Mammary epithelial cell (primary cell): ENCODE results near the gene PLPPR4.

Experiments used
- EZH2 ChIP-seq: IDR thresholded peaks from 2 replicates; pipeline ENCODE4 v1.6.1; 2012; ENCODE audit warnings: low read length, inconsistent platforms, borderline replicate concordance
- TF ChIP-seq, protein P1 (sequence below), 2 donors: IDR thresholded peaks in 1 of 2; conservative IDR thresholded peaks in 1 of 2; 2 replicates each; pipeline ENCODE4 v1.5.1; 2011 to 2012; ENCODE audit warnings: inconsistent platforms in 2 of 2, low read length in 2 of 2, mild to moderate bottlenecking in 2 of 2, control low read depth in 1 of 2, low read depth in 1 of 2; ENCODE audit not compliant: insufficient read depth in 1 of 2; ENCODE audit errors: extremely low read depth in 1 of 2

DNA sequence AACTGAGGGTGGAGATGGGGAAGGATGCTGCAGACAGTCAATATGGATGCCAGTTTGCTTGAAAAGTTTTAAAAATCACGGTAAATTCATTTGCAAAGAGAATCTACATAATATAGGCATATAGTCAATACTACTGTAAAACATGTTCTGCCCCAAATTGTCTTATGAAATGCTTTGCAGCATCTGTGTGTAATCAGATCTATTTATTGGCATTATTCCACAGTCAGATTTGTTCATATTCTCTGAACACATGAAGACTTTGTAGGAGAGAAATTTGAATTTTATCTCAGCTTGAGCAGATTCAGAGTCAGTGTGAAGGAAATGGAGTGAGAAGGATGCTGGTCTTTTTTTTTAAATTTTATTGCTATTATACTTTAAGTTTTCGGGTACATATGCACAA is 88.5 kb downstream of the PLPPR4 start:
- TF ChIP-seq, protein P1, sequence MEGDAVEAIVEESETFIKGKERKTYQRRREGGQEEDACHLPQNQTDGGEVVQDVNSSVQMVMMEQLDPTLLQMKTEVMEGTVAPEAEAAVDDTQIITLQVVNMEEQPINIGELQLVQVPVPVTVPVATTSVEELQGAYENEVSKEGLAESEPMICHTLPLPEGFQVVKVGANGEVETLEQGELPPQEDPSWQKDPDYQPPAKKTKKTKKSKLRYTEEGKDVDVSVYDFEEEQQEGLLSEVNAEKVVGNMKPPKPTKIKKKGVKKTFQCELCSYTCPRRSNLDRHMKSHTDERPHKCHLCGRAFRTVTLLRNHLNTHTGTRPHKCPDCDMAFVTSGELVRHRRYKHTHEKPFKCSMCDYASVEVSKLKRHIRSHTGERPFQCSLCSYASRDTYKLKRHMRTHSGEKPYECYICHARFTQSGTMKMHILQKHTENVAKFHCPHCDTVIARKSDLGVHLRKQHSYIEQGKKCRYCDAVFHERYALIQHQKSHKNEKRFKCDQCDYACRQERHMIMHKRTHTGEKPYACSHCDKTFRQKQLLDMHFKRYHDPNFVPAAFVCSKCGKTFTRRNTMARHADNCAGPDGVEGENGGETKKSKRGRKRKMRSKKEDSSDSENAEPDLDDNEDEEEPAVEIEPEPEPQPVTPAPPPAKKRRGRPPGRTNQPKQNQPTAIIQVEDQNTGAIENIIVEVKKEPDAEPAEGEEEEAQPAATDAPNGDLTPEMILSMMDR (conservative IDR thresholded peaks at IDR 0.05 in 1 of 2, IDR thresholded peaks at IDR 0.05 in 1 of 2; ENCODE audit: extremely low read depth in 1 of 2, insufficient read depth in 1 of 2, low read depth in 1 of 2, low read length in 2 of 2), result no peak
- no peak for TF ChIP-seq EZH2
